SK-N-SH (cell line): Measurements from ENCODE around the gene PPIF.

Source experiments
- CHD2 ChIP-seq: fragments of 150-350 bp; IDR thresholded peaks from 2 replicates; pipeline ENCODE4 v1.6.1; 2018; ENCODE audit warnings: low read length; ENCODE audit not compliant: partially characterized antibody
- MAX ChIP-seq: IDR thresholded peaks from 2 replicates; pipeline ENCODE4 v1.4.0; 2012; ENCODE audit warnings: low read depth
- POLR2AphosphoS5 ChIP-seq: IDR thresholded peaks from 2 replicates; pipeline ENCODE4 v1.6.1; 2012; ENCODE audit warnings: low read depth, low read length
- TF ChIP-seq, protein P1 (sequence below): fragments of 200-600 bp; sonication (generic); IDR thresholded peaks from 2 replicates; pipeline ENCODE4 v1.6.1; 2017; ENCODE audit warnings: antibody characterized with exemption, mild to moderate bottlenecking, moderate library complexity

DNA sequence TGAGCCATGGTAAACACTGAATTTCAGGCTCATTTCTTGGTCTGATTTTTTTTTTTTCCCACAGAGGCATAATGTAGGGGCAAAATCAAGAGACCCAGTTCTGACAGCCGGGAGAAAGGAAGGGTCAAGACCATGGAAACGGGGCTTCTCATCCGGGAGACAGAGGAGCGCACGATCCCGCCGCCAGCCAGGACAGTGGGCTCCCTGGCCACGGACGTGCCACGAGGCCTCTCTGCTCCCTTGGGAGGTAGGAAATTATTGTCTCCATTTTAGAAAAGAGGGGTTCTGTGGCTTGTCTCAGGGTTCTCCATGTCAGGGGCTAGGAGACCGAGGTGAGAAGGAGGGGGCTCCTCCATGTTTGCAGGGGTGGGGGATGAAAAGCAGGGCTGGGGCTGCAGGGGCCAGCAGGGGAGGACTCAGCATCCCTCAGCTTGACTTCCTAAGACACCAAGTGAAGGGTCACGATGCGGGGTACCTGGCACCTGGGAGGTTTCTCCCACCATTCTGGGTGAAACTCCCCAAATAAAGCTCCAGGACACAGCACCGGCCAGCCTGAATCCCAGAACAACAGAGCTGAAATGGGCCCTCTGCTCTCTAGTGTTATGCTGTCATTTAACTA, 37.6 kb downstream of the PPIF start:
- TF ChIP-seq, protein P1, sequence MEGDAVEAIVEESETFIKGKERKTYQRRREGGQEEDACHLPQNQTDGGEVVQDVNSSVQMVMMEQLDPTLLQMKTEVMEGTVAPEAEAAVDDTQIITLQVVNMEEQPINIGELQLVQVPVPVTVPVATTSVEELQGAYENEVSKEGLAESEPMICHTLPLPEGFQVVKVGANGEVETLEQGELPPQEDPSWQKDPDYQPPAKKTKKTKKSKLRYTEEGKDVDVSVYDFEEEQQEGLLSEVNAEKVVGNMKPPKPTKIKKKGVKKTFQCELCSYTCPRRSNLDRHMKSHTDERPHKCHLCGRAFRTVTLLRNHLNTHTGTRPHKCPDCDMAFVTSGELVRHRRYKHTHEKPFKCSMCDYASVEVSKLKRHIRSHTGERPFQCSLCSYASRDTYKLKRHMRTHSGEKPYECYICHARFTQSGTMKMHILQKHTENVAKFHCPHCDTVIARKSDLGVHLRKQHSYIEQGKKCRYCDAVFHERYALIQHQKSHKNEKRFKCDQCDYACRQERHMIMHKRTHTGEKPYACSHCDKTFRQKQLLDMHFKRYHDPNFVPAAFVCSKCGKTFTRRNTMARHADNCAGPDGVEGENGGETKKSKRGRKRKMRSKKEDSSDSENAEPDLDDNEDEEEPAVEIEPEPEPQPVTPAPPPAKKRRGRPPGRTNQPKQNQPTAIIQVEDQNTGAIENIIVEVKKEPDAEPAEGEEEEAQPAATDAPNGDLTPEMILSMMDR, result no peak
- no peak for TF ChIP-seq POLR2AphosphoS5
- no peak for TF ChIP-seq MAX
- no peak for TF ChIP-seq CHD2
